Panc1 (cell line): ENCODE data around the gene GEMIN4. TPM values are rescaled to one million over a fixed set of nuclear protein-coding genes. Genes with fewer than 3 reads are reported as not detected.
A peak's percentile ranks its signal among the peaks of the same experiment; 100 is the strongest.

Source experiments
- ATAC-seq: fragments of 200-7000 bp; cut with Tn5 transposase; 2 replicates; pipeline ENCODE4 v1.9.1; 2020; ENCODE audit warnings: mild to moderate bottlenecking, moderate library complexity
- BruUV-seq: library from RNA; stranded (reverse); fragments of 400-500 nt; replicated peaks from 2 replicates; lab custom pipeline; 2021; lab: Mats Ljungman, UMichigan
- CTCF ChIA-PET: fragments of 300-600 bp; sonication (Branson Sonifier 250); formaldehyde crosslinking; loops from one replicate; lab custom pipeline; 2022; ENCODE audit warnings: antibody characterized with exemption; lab: Charles Lee
- POLR2A ChIA-PET: fragments of 300-600 bp; sonication (Branson Sonifier 250); formaldehyde crosslinking; loops from one replicate; lab custom pipeline; 2022; ENCODE audit warnings: antibody characterized with exemption; lab: Charles Lee
- DNase-seq: peaks from one replicate; pipeline ENCODE4 v3.0.0-alpha.2; 2010; ENCODE audit warnings: low read depth, low spot score
- H3K27ac ChIP-seq: 2 replicates; pipeline ENCODE4 v1.5.1; 2011; ENCODE audit warnings: mild to moderate bottlenecking, low read length, inconsistent platforms
- H3K27me3 ChIP-seq: fragments of 200-500 bp; sonication (Bioruptor generic); 2 replicates; pipeline ENCODE4 v1.6.0; 2014; ENCODE audit warnings: low read length, inconsistent platforms; ENCODE audit not compliant: control insufficient read depth, insufficient read depth
- H3K36me3 ChIP-seq: fragments of 200-500 bp; sonication (Bioruptor generic); 2 replicates; pipeline ENCODE4 v1.5.1; 2014; ENCODE audit warnings: inconsistent platforms, mild to moderate bottlenecking, low read length, moderate library complexity; ENCODE audit not compliant: control insufficient read depth, insufficient read depth
- H3K4me1 ChIP-seq: 2 replicates; pipeline ENCODE4 v1.5.1; 2011; ENCODE audit warnings: inconsistent platforms, mild to moderate bottlenecking, low read length, moderate library complexity; ENCODE audit not compliant: control insufficient read depth, insufficient read depth
- H3K4me3 ChIP-seq, 2 experiments: 2 replicates each; pipeline ENCODE4 v1.5.1; 2011 to 2012; ENCODE audit warnings: low read depth in 2 of 2, low read length in 2 of 2, mild to moderate bottlenecking in 2 of 2, inconsistent platforms in 1 of 2, moderate library complexity in 1 of 2
- H3K9me3 ChIP-seq: fragments of 200-500 bp; sonication (Bioruptor generic); 2 replicates; pipeline ENCODE4 v1.5.1; 2014; ENCODE audit warnings: low read depth, mild to moderate bottlenecking, inconsistent platforms, low read length, moderate library complexity; ENCODE audit not compliant: control insufficient read depth, insufficient read depth
- CTCF ChIP-seq: fragments of 450-650 bp; IDR thresholded peaks from 2 replicates; pipeline ENCODE4 v1.5.1; 2017; ENCODE audit warnings: mild to moderate bottlenecking
- POLR2AphosphoS5 ChIP-seq: IDR thresholded peaks from 2 replicates; pipeline ENCODE4 v1.6.1; 2012; ENCODE audit warnings: mild to moderate bottlenecking, low read depth, low read length, moderate library complexity
- REST ChIP-seq, 2 experiments: IDR thresholded peaks; 2 replicates each; pipeline ENCODE4 v1.6.1; 2011 to 2012; ENCODE audit warnings: low read depth in 2 of 2, control low read depth in 1 of 2, low read length in 1 of 2, mild to moderate bottlenecking in 1 of 2, moderate library complexity in 1 of 2; ENCODE audit not compliant: insufficient read depth in 1 of 2
- SIN3A ChIP-seq: IDR thresholded peaks from 2 replicates; pipeline ENCODE4 v1.6.1; 2012; ENCODE audit warnings: low read depth, mild to moderate bottlenecking, low read length, moderate library complexity, borderline replicate concordance; ENCODE audit not compliant: insufficient read depth
- TCF7L2 ChIP-seq: IDR thresholded peaks from 2 replicates; pipeline ENCODE4 v1.6.1; 2011; ENCODE audit warnings: mild to moderate bottlenecking, low read depth, low read length, inconsistent platforms
- in situ Hi-C: cut with HindIII; loops from 2 replicates; pipeline ENCODE4 v1.10.0; 2016; ENCODE audit warnings: low sequenced_read_pairs, low pct_unique_long_range_greater_than_20kb
- intact Hi-C: fragments of 100-400 bp; cut with micrococcal nuclease; formaldehyde crosslinking; loops from one replicate; pipeline ENCODE4 v1.10.0; 2022; ENCODE audit not compliant: unreplicated experiment
- total RNA-seq: library from RNA; stranded (reverse); gene quantifications from one replicate; pipeline ENCODE4 v1.2.1, GENCODE V29; 2021; ENCODE audit not compliant: unreplicated experiment

GEMIN4 gene
- total RNA-seq, 1 experiment from 2014 or later = 34.9 TPM

GRCh38 chr17:752620-753219, 656 bp upstream of the GEMIN4 start:
- POLR2A ChIA-PET = interaction anchor here (0.6 kb wide), 1 partner anchor 11 kb away, joined by 9 read pairs; no protein-coding TSS in a partner anchor
- Histone ChIP-seq H3K4me1 (peaks cover 4% of the 10 kb centered on the region), H3K9me3 (no peaks in the 10 kb centered on the region), H3K27me3 (no peaks in the 10 kb centered on the region), H3K27ac (peak overlapping the region; percentile 85), H3K36me3 (peaks cover 6% of the 10 kb centered on the region; the same call in 1 of the 2 replicates), H3K4me3 (peak overlapping the region; percentile 76 to 83)
- ATAC-seq = peak; percentile 27; the same call in 1 of the 2 replicates
- no TSS peak for BruUV-seq
- intact Hi-C loops (no loop called here), in situ Hi-C loops (no loop called here)
- no peak for DNase-seq
- CTCF ChIA-PET = interaction anchor here (0.5 to 0.7 kb wide), 2 partner anchors 178 to 187 kb away, joined by 3 to 5 read pairs; no protein-coding TSS in a partner anchor
- no peak for TF ChIP-seq TCF7L2
- no peak for TF ChIP-seq REST (IDR thresholded peaks at IDR 0.05; ENCODE audit: insufficient read depth in 1 of 2, low read depth in 2 of 2, low read length in 1 of 2)

GRCh38 chr17:751269-752001, 629 bp downstream of the GEMIN4 start:
- no peak for DNase-seq
- intact Hi-C loops = no loop called here
- BruUV-seq = no TSS peak

More at GRCh38 chr17:751269-752001, 629 bp downstream of the GEMIN4 start:
- H3K27ac ChIP-seq = peak overlapping the region; percentile 81
- ATAC-seq = peak; percentile 51
- H3K9me3 ChIP-seq = no peaks in the 10 kb centered on the region
- H3K27me3 ChIP-seq = no peaks in the 10 kb centered on the region
- peaks cover 6% of the 10 kb centered on the region; the same call in 1 of the 2 replicates for H3K36me3 ChIP-seq
- in situ Hi-C loops = no loop called here
- H3K4me3 ChIP-seq = peak overlapping the region; percentile 76 to 83
- POLR2A ChIA-PET = no interaction called here
- TF ChIP-seq POLR2AphosphoS5 = no peak
- no peak for TF ChIP-seq CTCF
- TF ChIP-seq SIN3A = no peak
- TF ChIP-seq REST (IDR thresholded peaks at IDR 0.05; ENCODE audit: insufficient read depth in 1 of 2, low read depth in 2 of 2, low read length in 1 of 2) = no peak
- TF ChIP-seq TCF7L2 = no peak
- H3K4me1 ChIP-seq = peaks cover 4% of the 10 kb centered on the region
- CTCF ChIA-PET = no interaction called here
